GM10266 (cell line): Measurements from ENCODE around the gene PEAR1.

Experiments used
- DNase-seq: peaks from one replicate; pipeline ENCODE4 v3.0.0; 2012; ENCODE audit errors: extremely low spot score
- CTCF ChIP-seq: IDR thresholded peaks from 2 replicates; pipeline ENCODE4 v1.5.1; 2012; ENCODE audit warnings: mild to moderate bottlenecking, low read depth; ENCODE audit not compliant: control insufficient read depth, insufficient read depth; ENCODE audit errors: missing control alignments

Gene PEAR1

GRCh38 chr1:156942176-156942575 lies 48.7 kb downstream of the PEAR1 start:
- TF ChIP-seq CTCF = no peak

GRCh38 chr1:156942576-156942975 lies 49.1 kb downstream of the PEAR1 start:
- no peak for TF ChIP-seq CTCF
- no peak for DNase-seq

More at GRCh38 chr1:156942176-156942575, 48.7 kb downstream of the PEAR1 start:
- no peak for DNase-seq

GRCh38 chr1:156943756-156944155 lies 50.2 kb downstream of the PEAR1 start:
- TF ChIP-seq CTCF = no peak
- DNase-seq = no peak

- DNase-seq = no peak
- TF ChIP-seq CTCF = no peak
These were observed 50.8 kb downstream of the PEAR1 start for GRCh38 chr1:156944268-156944667.

- no peak for DNase-seq
- TF ChIP-seq CTCF = no peak
These were observed 51.3 kb downstream of the PEAR1 start for GRCh38 chr1:156944848-156945247.

GRCh38 chr1:156945881-156946661 lies 52.6 kb downstream of the PEAR1 start:
- no peak for DNase-seq
- TF ChIP-seq CTCF = no peak

- TF ChIP-seq CTCF = no peak
- no peak for DNase-seq
These were observed 53.6 kb downstream of the PEAR1 start for GRCh38 chr1:156947127-156947526.
